OCI-LY7 (cell line): ENCODE data around the gene PTPRF.

Source experiments
- CTCF ChIP-seq: fragments of 200-600 bp; sonication (generic); conservative IDR thresholded peaks from 2 replicates; pipeline ENCODE4 v1.5.1; 2014; ENCODE audit warnings: mild to moderate bottlenecking, antibody characterized with exemption, low read length, moderate library complexity, mixed read lengths
- EZH2phosphoT487 ChIP-seq: fragments of 200-600 bp; sonication (generic); IDR thresholded peaks from 2 replicates; pipeline ENCODE4 v1.6.1; 2018; ENCODE audit warnings: low read depth, borderline replicate concordance, mild to moderate bottlenecking, mixed run types, antibody characterized with exemption, low read length, moderate library complexity, mixed read lengths

DNA sequence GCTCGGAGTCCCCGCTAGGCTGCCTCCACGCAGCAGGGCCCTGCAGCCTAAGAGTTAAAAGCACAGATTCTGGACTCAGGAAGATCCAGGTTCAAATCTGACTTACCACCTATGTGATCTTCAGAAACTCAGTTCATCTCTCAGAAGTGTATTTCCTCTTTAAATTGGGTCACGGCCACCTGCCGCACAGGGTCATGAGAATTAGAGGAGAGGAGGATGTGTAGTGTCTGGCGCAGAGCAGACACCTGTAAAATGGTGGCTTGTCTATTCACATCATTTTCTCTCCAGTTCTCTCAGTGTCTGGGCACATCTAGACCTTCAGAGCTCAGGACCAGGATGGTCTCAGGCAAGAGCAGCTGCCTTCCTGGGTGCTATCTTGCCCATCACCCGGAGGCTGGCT lies 45.8 kb downstream of the PTPRF start:
- TF ChIP-seq CTCF: no peak
- no peak for TF ChIP-seq EZH2phosphoT487
